H1 (cell line): Measurements from ENCODE around the gene KLK1. TPM values are rescaled to one million over a fixed set of nuclear protein-coding genes. Genes with fewer than 3 reads are reported as not detected.

ENCODE experiments used
- CTCF ChIA-PET: fragments of 300-600 bp; sonication (Branson Sonifier 250); formaldehyde crosslinking; loops from one replicate; lab custom pipeline; 2021; ENCODE audit not compliant: partially characterized antibody; lab: Charles Lee
- POLR2A ChIA-PET: fragments of 300-600 bp; sonication (Branson Sonifier 250); formaldehyde crosslinking; loops from one replicate; lab custom pipeline; 2021; ENCODE audit warnings: inconsistent platforms; ENCODE audit not compliant: partially characterized antibody; lab: Charles Lee
- DNase-seq, 2 experiments: peaks; one replicate each; pipeline versions ENCODE4 v3.0.0 to v3.0.0-alpha.2; 2010 to 2022; ENCODE audit warnings: low spot score in 2 of 2, low read depth in 1 of 2, mixed read lengths in 1 of 2
- FAIRE-seq: peaks from 2 replicates; lab custom pipeline; 2011; peaks lifted over from hg19 to GRCh38; lab: Jason Lieb, UNC
- H2AFZ ChIP-seq: 2 replicates; pipeline ENCODE4 v1.8.1; 2012; ENCODE audit warnings: low read length, inconsistent platforms
- H2AK5ac ChIP-seq: 2 replicates; pipeline ENCODE4 v1.6.1; 2013; ENCODE audit warnings: low read depth, low read length
- H2BK120ac ChIP-seq: replicated peaks from 2 replicates; pipeline ENCODE3; 2013; ENCODE audit warnings: low read depth, low read length, inconsistent platforms
- H2BK12ac ChIP-seq: 2 replicates; pipeline ENCODE4 v1.6.1; 2013; ENCODE audit warnings: low read depth, low read length
- H2BK15ac ChIP-seq: 2 replicates; pipeline ENCODE4 v1.6.1; 2013; ENCODE audit warnings: low read length
- H2BK20ac ChIP-seq: 2 replicates; pipeline ENCODE4 v1.6.1; 2013; ENCODE audit warnings: low read length
- H2BK5ac ChIP-seq: 2 replicates; pipeline ENCODE4 v1.6.1; 2013; ENCODE audit warnings: low read depth, low read length
- H3K14ac ChIP-seq: 2 replicates; pipeline ENCODE4 v1.6.1; 2013; ENCODE audit warnings: inconsistent platforms; ENCODE audit not compliant: insufficient read length
- H3K18ac ChIP-seq: 2 replicates; pipeline ENCODE4 v1.6.1; 2013; ENCODE audit warnings: low read length; ENCODE audit errors: extremely low read depth
- H3K23ac ChIP-seq: 2 replicates; pipeline ENCODE4 v1.6.1; 2013; ENCODE audit warnings: inconsistent platforms; ENCODE audit not compliant: insufficient read length
- H3K23me2 ChIP-seq: 2 replicates; pipeline ENCODE4 v1.6.1; 2013; ENCODE audit warnings: low read depth, low read length
- H3K27ac ChIP-seq: 2 replicates; pipeline ENCODE4 v1.6.1; 2011; ENCODE audit warnings: low read depth, low read length, inconsistent platforms
- H3K27me3 ChIP-seq, 4 experiments: replicated peaks in 1 of 4; 1 replicate in 1 of 4; 2 replicates in 3 of 4; pipeline versions ENCODE4 v1.6.1 to v1.8.1; 2011 to 2013; ENCODE audit warnings: low read length in 3 of 4, mild to moderate bottlenecking in 3 of 4, inconsistent platforms in 2 of 4, mixed read lengths in 2 of 4, moderate library complexity in 1 of 4; ENCODE audit not compliant: control insufficient read depth in 3 of 4, insufficient read depth in 3 of 4; ENCODE audit errors: extremely low read depth in 1 of 4
- H3K36me3 ChIP-seq, 4 experiments: 2 replicates each; pipeline versions ENCODE4 v1.6.1 to v1.8.1; 2011 to 2013; ENCODE audit warnings: mild to moderate bottlenecking in 4 of 4, low read length in 3 of 4, moderate library complexity in 2 of 4, control low read depth in 1 of 4, inconsistent platforms in 1 of 4; ENCODE audit not compliant: insufficient read depth in 4 of 4, control insufficient read depth in 2 of 4
- H3K4ac ChIP-seq: replicated peaks from 2 replicates; pipeline ENCODE3; 2013; ENCODE audit warnings: low read length, low read depth, mixed read lengths, inconsistent platforms; ENCODE audit not compliant: insufficient read length
- H3K4me1 ChIP-seq, 4 experiments: replicated peaks in 1 of 4; 1 replicate in 1 of 4; 2 replicates in 3 of 4; pipeline versions ENCODE4 v1.6.1 to v1.8.1; 2011 to 2013; ENCODE audit warnings: low read length in 3 of 4, inconsistent platforms in 2 of 4, mixed read lengths in 1 of 4; ENCODE audit not compliant: insufficient read depth in 4 of 4, control insufficient read depth in 3 of 4
- H3K4me2 ChIP-seq, 2 experiments: 2 replicates each; pipeline versions ENCODE4 v1.6.1 to v1.8.1; 2011 to 2013; ENCODE audit warnings: low read depth in 2 of 2, low read length in 2 of 2, control low read depth in 1 of 2, inconsistent platforms in 1 of 2, mild to moderate bottlenecking in 1 of 2; ENCODE audit not compliant: insufficient read depth in 1 of 2
- H3K4me3 ChIP-seq, 4 experiments: fragments of 200-600, 300-600 bp in 1 of 4; sonication (generic), shearing (Covaris generic), sonication (Bioruptor Twin) in 1 of 4; 2 replicates each; pipeline versions ENCODE4 v1.5.1 to v1.8.1; 2011 to 2016; ENCODE audit warnings: low read length in 4 of 4, low read depth in 3 of 4, control low read depth in 2 of 4, inconsistent platforms in 2 of 4, mild to moderate bottlenecking in 2 of 4, mixed read lengths in 1 of 4, moderate library complexity in 1 of 4; ENCODE audit not compliant: insufficient read depth in 2 of 4; ENCODE audit errors: extremely low read depth in 1 of 4
- H3K56ac ChIP-seq: replicated peaks from 2 replicates; pipeline ENCODE3; 2013; ENCODE audit warnings: low read depth, mild to moderate bottlenecking, mixed read lengths, low read length, inconsistent platforms; ENCODE audit not compliant: insufficient read length
- H3K79me1 ChIP-seq: 2 replicates; pipeline ENCODE4 v1.6.1; 2013; ENCODE audit warnings: low read depth, low read length, control low read depth
- H3K79me2 ChIP-seq, 2 experiments: 2 replicates each; pipeline versions ENCODE4 v1.6.1 to v1.8.1; 2012 to 2013; ENCODE audit warnings: low read length in 2 of 2, mild to moderate bottlenecking in 2 of 2, inconsistent platforms in 1 of 2; ENCODE audit not compliant: insufficient read depth in 2 of 2, control insufficient read depth in 1 of 2
- H3K9ac ChIP-seq, 4 experiments: replicated peaks in 1 of 4; 1 replicate in 1 of 4; 2 replicates in 3 of 4; pipeline versions ENCODE4 v1.6.1 to v1.8.1; 2011 to 2013; ENCODE audit warnings: low read depth in 3 of 4, low read length in 3 of 4, control low read depth in 2 of 4, mild to moderate bottlenecking in 2 of 4, moderate library complexity in 2 of 4, inconsistent platforms in 1 of 4; ENCODE audit errors: extremely low read depth in 1 of 4
- H3K9me3 ChIP-seq, 2 experiments: 2 replicates each; pipeline versions ENCODE4 v1.6.1 to v1.8.1; 2012 to 2013; ENCODE audit warnings: mild to moderate bottlenecking in 2 of 2, moderate library complexity in 2 of 2, control low read depth in 1 of 2, inconsistent platforms in 1 of 2, low read depth in 1 of 2, low read length in 1 of 2, mixed read lengths in 1 of 2; ENCODE audit not compliant: insufficient read depth in 2 of 2
- H4K20me1 ChIP-seq, 2 experiments: replicated peaks in 1 of 2; 2 replicates each; pipeline versions ENCODE3 to v1.8.1; 2011 to 2013; ENCODE audit warnings: inconsistent platforms in 2 of 2, low read length in 2 of 2, mild to moderate bottlenecking in 1 of 2; ENCODE audit not compliant: insufficient read depth in 2 of 2, control insufficient read depth in 1 of 2
- H4K5ac ChIP-seq: 2 replicates; pipeline ENCODE4 v1.6.1; 2013; ENCODE audit warnings: low read length, low read depth, mixed read lengths, inconsistent platforms; ENCODE audit not compliant: insufficient read length
- H4K8ac ChIP-seq: 2 replicates; pipeline ENCODE4 v1.8.0; 2013; ENCODE audit warnings: mild to moderate bottlenecking, moderate library complexity, low read length, inconsistent platforms; ENCODE audit not compliant: insufficient read depth; ENCODE audit errors: extremely low read depth
- H4K91ac ChIP-seq: replicated peaks from 2 replicates; pipeline ENCODE3; 2013; ENCODE audit warnings: low read length, mixed read lengths, inconsistent platforms; ENCODE audit not compliant: insufficient read length
- CBX5 ChIP-seq: fragments of 300-800, 300-1000 bp; sonication (generic); IDR thresholded peaks from 2 replicates; pipeline ENCODE4 v1.7.1; 2016; ENCODE audit warnings: antibody characterized with exemption, low read length, low read depth
- CHD1 ChIP-seq: IDR thresholded peaks from 2 replicates; pipeline ENCODE4 v1.6.1; 2012; ENCODE audit warnings: low read depth, low read length, improper control_type of control experiment
- EP300 ChIP-seq, 2 experiments: IDR thresholded peaks; 1 replicate in 1 of 2; 2 replicates in 1 of 2; pipeline ENCODE4 v1.6.1; 2011 to 2012; ENCODE audit warnings: low read depth in 2 of 2, low read length in 2 of 2, mild to moderate bottlenecking in 2 of 2, borderline replicate concordance in 1 of 2, inconsistent platforms in 1 of 2, moderate library complexity in 1 of 2
- HDAC6 ChIP-seq: IDR thresholded peaks from one replicate; pipeline ENCODE4 v1.7.1; 2012; ENCODE audit warnings: low read depth, mild to moderate bottlenecking, inconsistent platforms, low read length, moderate library complexity
- MAFK ChIP-seq: IDR thresholded peaks from 2 replicates; pipeline ENCODE4 v1.6.1; 2012; ENCODE audit warnings: low read depth, mild to moderate bottlenecking, improper control_type of control experiment, low read length
- NRF1 ChIP-seq: IDR thresholded peaks from 2 replicates; pipeline ENCODE4 v1.6.1; 2011; ENCODE audit warnings: mild to moderate bottlenecking, low read depth, low read length, improper control_type of control experiment
- POLR2AphosphoS5 ChIP-seq: IDR thresholded peaks from 2 replicates; pipeline ENCODE4 v1.6.1; 2011; ENCODE audit warnings: low read depth, low read length
- SP2 ChIP-seq: IDR thresholded peaks from 2 replicates; pipeline ENCODE4 v1.6.1; 2012; ENCODE audit warnings: mild to moderate bottlenecking, low read length, inconsistent platforms
- TAF1 ChIP-seq: IDR thresholded peaks from 2 replicates; pipeline ENCODE4 v1.6.1; 2011; ENCODE audit warnings: mild to moderate bottlenecking, low read depth, low read length
- TAF7 ChIP-seq: optimal IDR thresholded peaks from 2 replicates; pipeline ENCODE3; 2011; ENCODE audit warnings: low read depth, mild to moderate bottlenecking, inconsistent platforms, low read length, moderate library complexity, borderline replicate concordance
- TCF12 ChIP-seq: IDR thresholded peaks from 2 replicates; pipeline ENCODE4 v1.6.1; 2011; ENCODE audit warnings: low read depth, mild to moderate bottlenecking, low read length
- WGBS, 2 experiments: shearing (Covaris generic) in 1 of 2; methylation state at CpG; one replicate each; pipeline versions ENCODE4 v1.1.6 to v1.1.7; 2013 to 2015; ENCODE audit warnings: low lambda C conversion rate in 2 of 2, mixed read lengths in 2 of 2, inconsistent platforms in 1 of 2, low coverage in 1 of 2, missing lambda C conversion rate in 1 of 2; ENCODE audit not compliant: insufficient replicate concordance in 2 of 2, insufficient coverage in 1 of 2, insufficient read length in 1 of 2; ENCODE audit errors: extremely low coverage in 1 of 2, missing lambda C conversion rate in 1 of 2; 5-methylcytosine and 5-hydroxymethylcytosine counted together
- polyA plus RNA-seq, 7 experiments: library from polyadenylated mRNA; depleted of rRNA in 3 of 7; stranded (reverse) in 5 of 7; unstranded in 2 of 7; fragments of >200 nt in 5 of 7; fragments of 200-250 nt in 2 of 7; gene quantifications; 1 replicate in 5 of 7; 2 replicates in 1 of 7; 4 replicates in 1 of 7; pipeline versions ENCODE4 v1.2.1 to v1.2.3, GENCODE V29; 2011 to 2013; ENCODE audit warnings: missing spikeins in 2 of 7, mixed read lengths in 2 of 7
- total RNA-seq: library from RNA; stranded (reverse); fragmentation: NEBNext Ultra II Directional; extraction: Animal tissue kit (Norgen Biotek cat#: 25700); gene quantifications from 2 replicates; pipeline ENCODE4 v1.2.1, GENCODE V29; 2021
- TF ChIP-seq, protein P1 (sequence below): IDR thresholded peaks from 2 replicates; pipeline ENCODE4 v1.6.1; 2012; ENCODE audit warnings: inconsistent platforms

KLK1 gene
- total and polyA plus RNA-seq, 2 of the 8 experiments (the other 6 are each of a cell fraction or from before 2014, with no cell fraction given): 3.4 to 4.0 TPM

DNA sequence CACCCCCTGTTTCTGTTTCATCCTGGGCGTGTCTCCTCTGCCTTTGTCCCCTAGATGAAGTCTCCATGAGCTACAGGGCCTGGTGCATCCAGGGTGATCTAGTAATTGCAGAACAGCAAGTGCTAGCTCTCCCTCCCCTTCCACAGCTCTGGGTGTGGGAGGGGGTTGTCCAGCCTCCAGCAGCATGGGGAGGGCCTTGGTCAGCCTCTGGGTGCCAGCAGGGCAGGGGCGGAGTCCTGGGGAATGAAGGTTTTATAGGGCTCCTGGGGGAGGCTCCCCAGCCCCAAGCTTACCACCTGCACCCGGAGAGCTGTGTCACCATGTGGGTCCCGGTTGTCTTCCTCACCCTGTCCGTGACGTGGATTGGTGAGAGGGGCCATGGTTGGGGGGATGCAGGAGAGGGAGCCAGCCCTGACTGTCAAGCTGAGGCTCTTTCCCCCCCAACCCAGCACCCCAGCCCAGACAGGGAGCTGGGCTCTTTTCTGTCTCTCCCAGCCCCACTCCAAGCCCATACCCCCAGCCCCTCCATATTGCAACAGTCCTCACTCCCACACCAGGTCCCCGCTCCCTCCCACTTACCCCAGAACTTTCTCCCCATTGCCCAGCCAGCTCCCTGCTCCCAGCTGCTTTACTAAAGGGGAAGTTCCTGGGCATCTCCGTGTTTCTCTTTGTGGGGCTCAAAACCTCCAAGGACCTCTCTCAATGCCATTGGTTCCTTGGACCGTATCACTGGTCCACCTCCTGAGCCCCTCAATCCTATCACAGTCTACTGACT, 31.2 kb upstream of the KLK1 start, which contains the start of gene KLK3:
Gene KLK3, plus strand, starts transcription at position 280 of the 775 bp plus-strand sequence. Its CDS starts 41 bp downstream, at position 321.
- H2AFZ ChIP-seq: no peak within 1 kb of the TSS
- no peak within 1 kb of the TSS for H2BK20ac ChIP-seq
- no peaks in the 10 kb centered on the region for H3K79me2 ChIP-seq
- H3K23ac ChIP-seq: no peak within 1 kb of the TSS
- no peaks in the 10 kb centered on the region for H3K9me3 ChIP-seq
- H3K4ac ChIP-seq: no peak within 1 kb of the TSS
- no peak within 1 kb of the TSS for H2BK120ac ChIP-seq
- no peak within 1 kb of the TSS for H3K56ac ChIP-seq
- 0 out of 7 replicates have a peak, but pooled peaks cover 0 to 3% (median 0%) of the 10 kb centered on the region in 4 experiments for H3K27me3 ChIP-seq
- H3K18ac ChIP-seq: no peak within 1 kb of the TSS
- no peaks in the 10 kb centered on the region for H3K36me3 ChIP-seq
- H4K5ac ChIP-seq: no peak within 1 kb of the TSS
- no peak within 1 kb of the TSS for H3K4me3 ChIP-seq
- no peak within 1 kb of the TSS for H3K27ac ChIP-seq
- H2BK12ac ChIP-seq: no peak within 1 kb of the TSS
- TF ChIP-seq TAF1 (no peak), NRF1 (no peak), TCF12 (no peak), EP300 (IDR thresholded peaks at IDR 0.05; ENCODE audit: borderline replicate concordance in 1 of 2, low read depth in 2 of 2, low read length in 2 of 2) (no peak), MAFK (no peak), CHD1 (no peak), CBX5 (no peak), POLR2AphosphoS5 (no peak), HDAC6 (no peak), SP2 (no peak), TAF7 (no peak)
- TF ChIP-seq, protein P1, sequence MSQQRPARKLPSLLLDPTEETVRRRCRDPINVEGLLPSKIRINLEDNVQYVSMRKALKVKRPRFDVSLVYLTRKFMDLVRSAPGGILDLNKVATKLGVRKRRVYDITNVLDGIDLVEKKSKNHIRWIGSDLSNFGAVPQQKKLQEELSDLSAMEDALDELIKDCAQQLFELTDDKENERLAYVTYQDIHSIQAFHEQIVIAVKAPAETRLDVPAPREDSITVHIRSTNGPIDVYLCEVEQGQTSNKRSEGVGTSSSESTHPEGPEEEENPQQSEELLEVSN: no peak
- TF ChIP-seq, all 59 proteins: peak for 0
- no peak within 1 kb of the TSS for H3K9ac ChIP-seq
- no peak within 1 kb of the TSS for H4K8ac ChIP-seq
- H4K20me1 ChIP-seq: no peaks in the 10 kb centered on the region
- no peak within 1 kb of the TSS for H2BK15ac ChIP-seq
- no peak within 1 kb of the TSS for H3K4me2 ChIP-seq
- peaks cover 0 to 14% (median 6%) of the 10 kb centered on the region in 4 experiments; a peak in 5 of 7 replicates for H3K4me1 ChIP-seq
- no peaks in the 10 kb centered on the region for H3K23me2 ChIP-seq
- H4K91ac ChIP-seq: no peak within 1 kb of the TSS
- CTCF ChIA-PET: interaction anchor here (1.0 to 2.3 kb wide), 4 partner anchors 12 to 151 kb away, joined by 3 to 7 read pairs (median 4); no protein-coding TSS in a partner anchor
- 72% methylated on average over 9 of the region's 9 CpGs; no CpG with 5 or more reads in 1 of the 2 experiments for WGBS, 2 experiments
- FAIRE-seq: no peak
- no peak for DNase-seq
- H2AK5ac ChIP-seq: no peak within 1 kb of the TSS
- H2BK5ac ChIP-seq: no peak within 1 kb of the TSS
- no peaks in the 10 kb centered on the region for H3K79me1 ChIP-seq
- POLR2A ChIA-PET: interaction anchor here (0.9 to 4.9 kb wide), 4 partner anchors 9 to 130 kb away, joined by 3 to 31 read pairs (median 8); no protein-coding TSS in a partner anchor
- H3K14ac ChIP-seq: no peak within 1 kb of the TSS
